ENCODE results near the gene CHD3. TPM values are rescaled to one million over a fixed set of nuclear protein-coding genes. Genes with fewer than 3 reads are reported as not detected.

Gene CHD3
- total and polyA plus RNA-seq, 9 donors = 47.6 to 124 (median 78.2) TPM

DNA sequence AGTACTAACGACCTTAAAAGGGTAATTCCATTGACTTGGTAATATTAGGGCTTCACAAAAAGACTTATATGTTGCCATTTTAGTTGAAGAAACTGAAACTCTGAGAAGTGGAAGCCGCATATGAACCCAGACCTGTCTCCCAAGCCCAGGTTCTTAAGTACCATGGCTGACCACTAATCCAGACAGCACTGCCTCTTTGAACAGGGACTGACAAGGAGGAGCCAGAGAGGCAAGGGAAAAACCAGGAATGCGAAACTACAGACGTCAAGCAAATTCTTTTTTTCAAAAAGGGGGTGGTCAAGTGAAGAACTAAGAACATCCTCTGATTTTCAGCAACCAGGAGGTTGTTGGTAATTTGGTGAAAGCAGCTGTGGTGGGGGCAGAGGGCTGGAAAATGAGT is 15.5 kb upstream of the CHD3 start:
- Histone ChIP-seq H3K4me1 (ENCODE audit: control insufficient read depth, insufficient read depth, low read length) (no peaks in the 10 kb centered on the region), H3K4me3 (ENCODE audit: low read length) (no peak overlapping the region)

DNA sequence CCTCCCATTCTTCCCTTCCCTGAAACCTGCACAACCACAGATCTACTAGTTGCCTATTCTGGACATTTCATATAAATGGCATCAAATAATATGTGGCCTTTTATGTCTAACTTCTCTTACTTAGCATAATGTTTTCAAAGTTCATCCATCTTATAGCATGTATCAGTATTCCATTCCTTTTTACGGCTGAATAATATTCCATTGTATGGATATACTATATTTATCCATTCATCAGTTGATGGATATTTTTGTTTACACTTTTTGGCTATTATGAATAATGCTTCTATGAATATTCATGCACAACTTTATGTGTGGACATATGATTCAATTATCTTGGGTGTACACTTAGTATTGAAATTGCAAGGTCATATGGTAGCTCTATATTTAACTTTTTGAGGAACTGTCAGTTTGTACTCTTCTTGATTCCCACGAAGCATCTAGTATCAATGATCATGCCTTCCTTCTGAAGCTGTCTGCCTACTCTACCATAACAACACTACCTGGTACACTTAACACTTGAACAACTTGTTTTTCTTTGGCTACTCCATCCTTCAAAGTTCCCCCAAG is 12.7 kb upstream of the CHD3 start:
- H3K27ac ChIP-seq (ENCODE audit: low read length) = no peak overlapping the region
- H3K4me1 ChIP-seq (ENCODE audit: control insufficient read depth, insufficient read depth, low read length) = no peaks in the 10 kb centered on the region
- no peaks in the 10 kb centered on the region for H3K27me3 ChIP-seq (ENCODE audit: control insufficient read depth, insufficient read depth, low read length)
- H3K4me3 ChIP-seq (ENCODE audit: low read length) = no peak overlapping the region
- peaks cover 37% of the 10 kb centered on the region for H3K36me3 ChIP-seq (ENCODE audit: control insufficient read depth, insufficient read depth, low read length)
- DNase-seq = no peak
- no peaks in the 10 kb centered on the region for H3K9me3 ChIP-seq (replicated peaks; ENCODE audit: control insufficient read depth, low read depth, low read length)
- 80% methylated on average over 1 of the region's 2 CpGs for WGBS (ENCODE audit: insufficient coverage)

More for the DNA sequence above, 15.5 kb upstream of the CHD3 start:
- H3K27ac ChIP-seq (ENCODE audit: low read length) = no peak overlapping the region
- peaks cover 29% of the 10 kb centered on the region for H3K36me3 ChIP-seq (ENCODE audit: control insufficient read depth, insufficient read depth, low read length)
- H3K27me3 ChIP-seq (ENCODE audit: control insufficient read depth, insufficient read depth, low read length) = no peaks in the 10 kb centered on the region
- 52% methylated on average over 3 of the region's 4 CpGs for WGBS (ENCODE audit: insufficient coverage)
- no peak for DNase-seq
- H3K9me3 ChIP-seq (replicated peaks; ENCODE audit: control insufficient read depth, low read depth, low read length) = no peaks in the 10 kb centered on the region

DNA sequence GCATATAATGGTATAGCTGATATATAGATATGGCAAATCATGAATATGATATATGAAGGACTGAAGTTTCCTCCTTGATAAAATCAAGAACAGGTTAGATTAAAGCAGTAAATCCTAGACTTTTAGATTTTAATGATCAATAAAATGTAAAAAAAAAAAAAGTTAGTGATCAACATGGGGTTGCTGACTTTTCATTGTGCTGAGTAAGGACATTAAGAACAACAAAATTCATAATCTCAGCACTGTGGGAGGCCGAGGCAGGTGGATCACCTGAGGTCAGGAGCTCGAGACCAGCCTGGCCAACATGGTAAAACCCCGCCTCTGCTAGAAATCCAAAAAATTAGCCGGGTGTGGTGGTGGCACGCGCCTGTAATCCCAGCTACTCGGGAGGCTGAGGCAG is 10.4 kb upstream of the CHD3 start:
- peaks cover 35% of the 10 kb centered on the region for H3K36me3 ChIP-seq (ENCODE audit: control insufficient read depth, insufficient read depth, low read length)
- no peaks in the 10 kb centered on the region for H3K9me3 ChIP-seq (replicated peaks; ENCODE audit: control insufficient read depth, low read depth, low read length)
- 95% methylated on average over 7 of the region's 7 CpGs for WGBS (ENCODE audit: insufficient coverage)
- no peak overlapping the region for H3K27ac ChIP-seq (ENCODE audit: low read length)
- H3K27me3 ChIP-seq (ENCODE audit: control insufficient read depth, insufficient read depth, low read length) = no peaks in the 10 kb centered on the region
- peaks cover 10% of the 10 kb centered on the region for H3K4me1 ChIP-seq (ENCODE audit: control insufficient read depth, insufficient read depth, low read length)
- DNase-seq = no peak
- no peak overlapping the region for H3K4me3 ChIP-seq (ENCODE audit: low read length)

DNA sequence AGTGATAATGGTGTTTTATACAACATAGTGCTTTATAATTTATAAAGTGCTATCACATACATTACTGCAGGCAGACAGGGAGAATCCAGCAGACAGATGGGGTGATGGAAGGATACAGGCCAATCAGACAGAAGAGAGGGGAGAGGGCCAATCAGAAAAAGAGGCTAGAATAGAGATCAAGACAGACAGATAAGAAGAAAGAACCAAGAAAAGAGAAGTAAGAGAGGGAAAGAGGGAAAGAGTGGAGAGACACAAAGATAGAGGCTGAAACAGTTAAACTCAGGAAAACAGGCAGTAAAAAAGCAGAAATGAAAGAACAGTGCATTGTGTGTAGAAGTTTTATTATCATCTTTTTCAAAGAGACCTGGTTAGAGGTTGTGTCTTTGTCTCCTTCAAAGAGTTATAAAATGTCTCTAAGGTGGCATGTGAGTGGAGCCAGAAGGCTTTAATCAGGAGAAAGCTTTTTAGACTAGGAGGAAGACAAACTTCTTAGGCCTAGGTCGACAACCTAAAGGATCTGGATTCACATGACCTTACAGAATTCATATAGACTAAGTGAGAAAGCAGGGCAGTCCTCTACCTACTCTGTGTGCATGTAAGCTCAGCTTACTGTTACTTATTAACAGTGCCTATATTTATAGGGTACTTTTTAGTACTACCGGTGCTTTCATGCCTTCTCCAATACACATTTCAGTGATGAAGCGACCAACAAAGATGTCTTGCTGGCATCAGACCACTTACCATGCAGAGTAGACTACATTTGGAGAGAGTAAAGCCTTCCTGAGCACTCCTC is 8.3 kb upstream of the CHD3 start:
- no peak for DNase-seq
- no CpG with 5 or more reads among the region's 3 CpGs for WGBS (ENCODE audit: insufficient coverage)
- H3K4me3 ChIP-seq (ENCODE audit: low read length) = no peak overlapping the region
- no peaks in the 10 kb centered on the region for H3K27me3 ChIP-seq (ENCODE audit: control insufficient read depth, insufficient read depth, low read length)
- H3K27ac ChIP-seq (ENCODE audit: low read length) = no peak overlapping the region
- peaks cover 10% of the 10 kb centered on the region for H3K4me1 ChIP-seq (ENCODE audit: control insufficient read depth, insufficient read depth, low read length)
- no peaks in the 10 kb centered on the region for H3K9me3 ChIP-seq (replicated peaks; ENCODE audit: control insufficient read depth, low read depth, low read length)
- peaks cover 24% of the 10 kb centered on the region for H3K36me3 ChIP-seq (ENCODE audit: control insufficient read depth, insufficient read depth, low read length)

DNA sequence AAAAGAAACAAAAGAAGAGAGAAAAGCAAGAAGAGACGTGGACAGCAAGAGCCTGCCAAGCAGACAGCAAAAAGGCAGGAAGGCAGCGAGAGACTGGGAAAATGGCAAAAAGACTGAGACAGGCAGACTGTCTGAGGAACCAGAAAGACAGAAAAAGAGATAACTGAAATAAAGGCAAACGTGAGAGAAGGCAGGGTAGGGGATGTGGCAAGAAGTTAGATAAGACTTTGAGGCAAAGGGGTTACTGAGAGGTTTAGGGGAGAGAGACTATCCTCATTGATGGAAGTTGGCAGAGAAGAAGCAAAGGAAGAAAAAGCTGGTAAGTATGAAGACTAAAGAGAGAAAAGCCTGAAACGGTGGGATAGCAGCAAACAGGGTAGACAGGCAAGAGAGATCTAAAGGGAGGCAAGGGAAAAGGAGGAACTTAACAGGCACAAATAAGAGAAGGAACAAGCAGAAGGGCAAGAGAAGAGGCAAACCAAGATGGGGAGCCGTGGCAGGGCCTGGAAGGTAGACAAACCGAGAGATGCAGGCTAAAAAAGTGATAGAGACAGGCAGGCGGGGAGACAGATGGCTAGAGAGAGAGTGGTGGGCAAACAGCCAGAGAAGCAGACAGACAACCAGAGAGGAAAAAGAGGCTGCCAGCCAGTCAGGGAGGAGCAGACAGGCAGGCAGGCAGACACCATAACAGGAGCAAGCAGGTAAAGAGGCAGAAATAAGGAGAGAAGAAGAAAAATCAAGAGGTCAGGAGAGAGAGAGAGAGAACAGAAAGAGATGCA is 7.1 kb upstream of the CHD3 start:
- DNase-seq = peak; percentile 59
- Histone ChIP-seq H3K4me1 (ENCODE audit: control insufficient read depth, insufficient read depth, low read length) (peaks cover 21% of the 10 kb centered on the region), H3K27me3 (ENCODE audit: control insufficient read depth, insufficient read depth, low read length) (no peaks in the 10 kb centered on the region), H3K9me3 (replicated peaks; ENCODE audit: control insufficient read depth, low read depth, low read length) (no peaks in the 10 kb centered on the region), H3K27ac (ENCODE audit: low read length) (no peak overlapping the region), H3K4me3 (ENCODE audit: low read length) (no peak overlapping the region), H3K36me3 (ENCODE audit: control insufficient read depth, insufficient read depth, low read length) (peaks cover 20% of the 10 kb centered on the region)
- WGBS (ENCODE audit: insufficient coverage) = 25% methylated on average over 7 of the region's 7 CpGs

DNA sequence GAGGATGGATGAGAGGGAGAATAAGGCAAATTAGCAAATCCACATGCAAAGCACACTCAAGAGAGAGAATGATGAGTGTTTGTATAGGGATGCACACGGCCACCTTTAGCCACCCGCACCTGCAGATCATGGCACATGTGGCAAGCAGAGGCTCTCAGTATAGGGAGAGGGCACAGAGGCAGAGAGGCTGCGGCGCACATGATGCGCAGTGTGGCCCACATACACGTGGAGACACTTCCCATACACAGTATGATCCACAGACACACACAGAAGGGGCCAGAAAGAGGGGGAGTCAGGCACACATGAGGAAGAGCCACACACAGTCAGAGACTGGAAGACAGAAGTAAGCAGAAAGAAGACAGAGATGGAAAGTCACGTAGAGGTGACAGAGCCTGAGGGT is 6.5 kb upstream of the CHD3 start:
- no peak overlapping the region for H3K27ac ChIP-seq (ENCODE audit: low read length)
- peaks cover 20% of the 10 kb centered on the region for H3K36me3 ChIP-seq (ENCODE audit: control insufficient read depth, insufficient read depth, low read length)
- no CpG with 5 or more reads among the region's 7 CpGs for WGBS (ENCODE audit: insufficient coverage)
- H3K4me1 ChIP-seq (ENCODE audit: control insufficient read depth, insufficient read depth, low read length) = peaks cover 27% of the 10 kb centered on the region
- no peak for DNase-seq
- H3K9me3 ChIP-seq (replicated peaks; ENCODE audit: control insufficient read depth, low read depth, low read length) = no peaks in the 10 kb centered on the region
- H3K27me3 ChIP-seq (ENCODE audit: control insufficient read depth, insufficient read depth, low read length) = no peaks in the 10 kb centered on the region
- no peak overlapping the region for H3K4me3 ChIP-seq (ENCODE audit: low read length)

DNA sequence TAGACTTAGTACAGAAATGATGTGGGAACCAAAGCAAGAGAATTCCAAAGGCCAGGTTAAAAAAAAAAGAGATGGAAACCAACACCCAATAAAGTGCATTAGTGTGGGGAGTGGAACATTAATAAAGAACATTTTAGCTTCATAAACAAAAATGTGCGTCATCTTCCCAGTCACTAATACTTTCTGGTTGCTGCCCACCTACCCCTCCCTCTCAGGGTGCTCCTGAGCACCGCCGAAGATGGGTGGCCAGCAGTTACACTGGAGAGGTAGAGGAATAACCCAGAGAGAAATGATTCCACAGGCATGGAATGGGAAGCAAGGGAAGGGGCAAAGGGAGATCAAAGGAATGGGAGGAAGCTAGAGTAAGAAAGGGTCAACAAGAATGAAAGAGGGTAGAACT is 6.0 kb upstream of the CHD3 start:
- Histone ChIP-seq H3K9me3 (replicated peaks; ENCODE audit: control insufficient read depth, low read depth, low read length) (no peaks in the 10 kb centered on the region), H3K36me3 (ENCODE audit: control insufficient read depth, insufficient read depth, low read length) (peaks cover 20% of the 10 kb centered on the region), H3K4me3 (ENCODE audit: low read length) (no peak overlapping the region), H3K27me3 (ENCODE audit: control insufficient read depth, insufficient read depth, low read length) (no peaks in the 10 kb centered on the region), H3K4me1 (ENCODE audit: control insufficient read depth, insufficient read depth, low read length) (peaks cover 31% of the 10 kb centered on the region), H3K27ac (ENCODE audit: low read length) (no peak overlapping the region)
- no CpG with 5 or more reads among the region's 3 CpGs for WGBS (ENCODE audit: insufficient coverage)
- DNase-seq = no peak

DNA sequence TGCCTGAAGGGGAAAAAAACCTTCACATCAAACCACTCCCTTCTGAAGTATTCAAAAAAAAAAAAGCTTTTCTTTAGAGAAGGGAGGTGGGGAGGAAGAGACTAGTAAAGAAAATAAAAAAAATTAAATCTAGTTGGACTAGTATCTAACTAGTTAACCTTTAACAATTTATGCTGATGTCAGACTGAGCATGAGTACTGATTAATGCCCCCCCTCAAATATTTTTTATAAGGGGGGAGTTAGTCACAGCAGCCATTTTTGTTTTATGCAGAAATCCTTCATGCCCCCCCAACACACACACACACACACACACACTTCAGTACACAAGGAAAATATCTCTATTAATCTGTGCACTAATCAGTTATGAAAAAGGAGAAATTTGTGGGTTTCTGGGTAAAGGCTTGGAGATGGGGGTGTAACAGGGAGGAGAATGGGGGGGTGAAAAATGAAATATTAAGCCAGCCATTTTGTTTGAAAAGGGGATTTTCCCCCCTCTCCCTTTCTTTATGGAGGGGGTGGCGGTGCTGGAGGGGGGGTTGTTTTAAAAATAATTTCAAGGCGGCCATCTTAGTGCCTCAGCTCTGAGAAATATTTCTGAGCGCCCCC is 4.7 kb upstream of the CHD3 start:
- H3K36me3 ChIP-seq (ENCODE audit: control insufficient read depth, insufficient read depth, low read length) = peaks cover 20% of the 10 kb centered on the region
- H3K4me3 ChIP-seq (ENCODE audit: low read length) = peak overlapping the region; percentile 27
- no peaks in the 10 kb centered on the region for H3K9me3 ChIP-seq (replicated peaks; ENCODE audit: control insufficient read depth, low read depth, low read length)
- WGBS (ENCODE audit: insufficient coverage) = no CpG with 5 or more reads among the region's 3 CpGs
- no peaks in the 10 kb centered on the region for H3K27me3 ChIP-seq (ENCODE audit: control insufficient read depth, insufficient read depth, low read length)
- peak overlapping the region; percentile 71 for H3K27ac ChIP-seq (ENCODE audit: low read length)
- peaks cover 44% of the 10 kb centered on the region for H3K4me1 ChIP-seq (ENCODE audit: control insufficient read depth, insufficient read depth, low read length)
- DNase-seq = peak; percentile 78

DNA sequence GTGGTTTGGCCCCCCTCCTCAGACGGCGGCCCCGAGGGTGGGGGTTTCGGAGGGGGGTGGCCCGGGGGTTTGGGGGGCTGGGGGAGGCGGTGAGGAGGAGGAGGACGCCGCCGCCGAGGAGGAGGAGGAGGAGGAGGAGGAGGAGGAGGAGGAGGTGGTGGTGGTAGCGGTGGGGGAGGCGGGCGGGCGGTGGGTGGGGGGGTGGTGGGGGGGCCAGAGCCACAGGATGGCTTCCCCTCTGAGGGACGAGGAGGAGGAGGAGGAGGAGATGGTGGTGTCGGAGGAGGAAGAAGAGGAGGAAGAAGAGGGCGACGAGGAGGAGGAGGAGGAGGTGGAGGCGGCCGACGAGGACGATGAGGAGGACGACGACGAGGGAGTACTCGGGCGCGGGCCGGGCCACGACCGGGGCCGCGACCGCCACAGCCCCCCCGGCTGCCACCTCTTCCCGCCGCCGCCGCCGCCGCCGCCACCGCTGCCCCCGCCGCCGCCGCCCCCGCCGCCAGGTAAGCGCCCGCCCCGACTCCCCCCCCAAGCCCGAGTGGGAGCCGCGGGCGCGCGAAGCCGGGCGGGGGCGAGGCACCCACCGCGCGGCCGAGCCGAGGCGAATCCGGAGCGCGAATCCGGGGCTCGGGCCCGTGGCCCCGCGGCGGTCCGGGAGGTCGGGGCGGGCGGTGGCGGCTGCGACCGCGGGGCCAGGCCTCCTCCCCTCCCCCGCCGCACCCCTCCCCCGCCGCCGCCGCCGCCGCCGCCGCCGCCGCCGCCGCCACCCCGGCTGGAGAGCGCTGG is 3.8 kb upstream of the CHD3 start:
- DNase-seq = peak; percentile 37
- Histone ChIP-seq H3K9me3 (replicated peaks; ENCODE audit: control insufficient read depth, low read depth, low read length) (no peaks in the 10 kb centered on the region), H3K27me3 (ENCODE audit: control insufficient read depth, insufficient read depth, low read length) (no peaks in the 10 kb centered on the region), H3K4me1 (ENCODE audit: control insufficient read depth, insufficient read depth, low read length) (peaks cover 53% of the 10 kb centered on the region), H3K36me3 (ENCODE audit: control insufficient read depth, insufficient read depth, low read length) (peaks cover 18% of the 10 kb centered on the region), H3K4me3 (ENCODE audit: low read length) (peak overlapping the region; percentile 76), H3K27ac (ENCODE audit: low read length) (peak overlapping the region; percentile 95)
- WGBS (ENCODE audit: insufficient coverage) = under 1% methylated on average over 52 of the region's 100 CpGs

Data from muscle of leg (tissue), 11 donors.